ENCODE data around the gene PMEPA1. TPM values are rescaled to one million over a fixed set of nuclear protein-coding genes. Genes with fewer than 3 reads are reported as not detected.

Gene PMEPA1
- total RNA-seq, 1 donor from 2014 or later = 26.9 TPM

GRCh38 chr20:57718490-57719009 lies 8.7 kb upstream of the PMEPA1 start:
- H3K36me3 ChIP-seq = no peaks in the 10 kb centered on the region
- DNase-seq (peak; percentile 97), ATAC-seq (peak; percentile 96 to 97)
- H3K27ac ChIP-seq = no peak overlapping the region
- no peak for TF ChIP-seq CTCF (IDR thresholded peaks at IDR 0.05)
- intact Hi-C loops (cut with DNase I) = no loop called here
- peaks cover 21% of the 10 kb centered on the region for H3K4me1 ChIP-seq
- H3K27me3 ChIP-seq (ENCODE audit: low read depth) = no peaks in the 10 kb centered on the region
- H3K9me3 ChIP-seq = no peaks in the 10 kb centered on the region
- H3K4me3 ChIP-seq = peak overlapping the region; percentile 47

- DNase-seq (no peak), ATAC-seq (peak in 1 of 2 donors; percentile 42)
- Histone ChIP-seq H3K36me3 (no peaks in the 10 kb centered on the region), H3K9me3 (no peaks in the 10 kb centered on the region), H3K4me1 (peaks cover 29% of the 10 kb centered on the region), H3K27me3 (ENCODE audit: low read depth) (no peaks in the 10 kb centered on the region), H3K4me3 (no peak overlapping the region), H3K27ac (no peak overlapping the region)
- intact Hi-C loops (cut with DNase I) = no loop called here
- no peak for TF ChIP-seq CTCF (IDR thresholded peaks at IDR 0.05)
Measured at GRCh38 chr20:57717797-57718196, 8.0 kb upstream of the PMEPA1 start.

- intact Hi-C loops (cut with DNase I) = no loop called here
- Histone ChIP-seq H3K27ac (no peak overlapping the region), H3K27me3 (ENCODE audit: low read depth) (no peaks in the 10 kb centered on the region), H3K4me3 (no peak overlapping the region), H3K36me3 (no peaks in the 10 kb centered on the region), H3K9me3 (no peaks in the 10 kb centered on the region), H3K4me1 (peaks cover 33% of the 10 kb centered on the region)
- ATAC-seq (no peak), DNase-seq (no peak)
- TF ChIP-seq CTCF (IDR thresholded peaks at IDR 0.05) = no peak
Measured at GRCh38 chr20:57716901-57717300, 7.1 kb upstream of the PMEPA1 start.

- DNase-seq (no peak), ATAC-seq (no peak)
- no peak overlapping the region for H3K4me3 ChIP-seq
- no peaks in the 10 kb centered on the region for H3K36me3 ChIP-seq
- no peaks in the 10 kb centered on the region for H3K9me3 ChIP-seq
- no peaks in the 10 kb centered on the region for H3K27me3 ChIP-seq (ENCODE audit: low read depth)
- H3K27ac ChIP-seq = no peak overlapping the region
- TF ChIP-seq CTCF (IDR thresholded peaks at IDR 0.05) = no peak
- peaks cover 39% of the 10 kb centered on the region for H3K4me1 ChIP-seq
- intact Hi-C loops (cut with DNase I) = no loop called here
Measured at GRCh38 chr20:57716202-57716601, 6.4 kb upstream of the PMEPA1 start.

- no peaks in the 10 kb centered on the region for H3K27me3 ChIP-seq (ENCODE audit: low read depth)
- no peak for TF ChIP-seq CTCF (IDR thresholded peaks at IDR 0.05)
- no peak overlapping the region for H3K27ac ChIP-seq
- no peak overlapping the region for H3K4me3 ChIP-seq
- DNase-seq = no peak
- no peaks in the 10 kb centered on the region for H3K36me3 ChIP-seq
- ATAC-seq = no peak
- intact Hi-C loops (cut with DNase I) = no loop called here
- peaks cover 46% of the 10 kb centered on the region for H3K4me1 ChIP-seq
- no peaks in the 10 kb centered on the region for H3K9me3 ChIP-seq
Measured at GRCh38 chr20:57715268-57715904, 5.6 kb upstream of the PMEPA1 start.

Measured in lower lobe of right lung (tissue), 2 donors.